GM21786 (cell line): ENCODE data around the gene SDR42E2.

Experiments used
- ATAC-seq: cut with Tn5 transposase; IDR thresholded peaks from one replicate; pipeline ENCODE4 v1.9.1; 2021; ENCODE audit not compliant: unreplicated experiment

The SDR42E2 gene

GRCh38 chr16:22240023-22240710 is 77.9 kb downstream of the SDR42E2 start:
- ATAC-seq, result no peak
